ENCODE measurements around the gene CDKAL1.

CDKAL1 gene

GRCh38 chr6:20817806-20818320 is 283.6 kb downstream of the CDKAL1 start:
- TF ChIP-seq NFIC (IDR thresholded peaks at IDR 0.05) (no peak), EGR1 (IDR thresholded peaks at IDR 0.05) (no peak), YY1 (IDR thresholded peaks at IDR 0.05; ENCODE audit: low read depth) (no peak), TEAD4 (IDR thresholded peaks at IDR 0.05) (no peak), REST (IDR thresholded peaks at IDR 0.05; ENCODE audit: low read depth) (no peak), CREB1 (IDR thresholded peaks at IDR 0.05; ENCODE audit: low read depth) (no peak), RAD21 (IDR thresholded peaks at IDR 0.05; ENCODE audit: low read depth) (no peak), EP300 (IDR thresholded peaks at IDR 0.05; ENCODE audit: borderline replicate concordance) (no peak), FOXM1 (IDR thresholded peaks at IDR 0.05; ENCODE audit: borderline replicate concordance, low read depth) (no peak), USF1 (IDR thresholded peaks at IDR 0.05) (no peak), TAF1 (IDR thresholded peaks at IDR 0.05; ENCODE audit: low read depth) (no peak), ZBTB7A (IDR thresholded peaks at IDR 0.05; ENCODE audit: low read depth) (no peak), TCF12 (IDR thresholded peaks at IDR 0.05; ENCODE audit: low read depth) (no peak), MAX (IDR thresholded peaks at IDR 0.05) (no peak), CEBPB (IDR thresholded peaks at IDR 0.05) (no peak)

DNA sequence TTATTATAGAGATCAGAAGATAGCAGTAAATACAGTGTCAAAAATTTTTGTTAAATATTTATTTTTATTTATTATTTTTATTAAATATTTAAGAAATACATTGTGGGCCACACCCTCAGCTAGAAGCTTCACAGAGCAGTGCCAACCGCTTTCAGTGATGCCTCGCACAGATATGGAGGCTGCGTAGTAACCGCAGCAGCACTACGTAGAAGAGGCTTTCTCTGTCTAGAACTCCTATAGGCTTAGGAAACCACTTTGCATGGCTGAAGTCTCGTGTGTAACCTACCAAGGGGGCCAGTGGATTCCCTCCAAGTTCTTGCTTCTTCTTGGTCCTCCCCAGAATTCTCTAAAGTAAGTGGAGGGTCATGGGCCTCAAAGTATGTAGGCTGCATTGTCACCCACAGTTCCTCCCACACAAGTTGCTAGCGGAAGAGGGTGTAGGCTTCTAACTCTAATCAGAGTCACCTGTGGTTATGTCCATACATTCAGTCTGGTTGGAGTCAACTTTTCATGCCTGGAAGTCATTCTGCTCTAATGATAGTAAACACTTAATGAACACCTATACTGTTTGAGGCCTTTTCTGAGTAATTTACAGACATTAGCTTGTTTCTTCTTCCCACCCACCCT is 285.6 kb downstream of the CDKAL1 start:
- no peak for TF ChIP-seq RAD21 (IDR thresholded peaks at IDR 0.05; ENCODE audit: low read depth)
- TF ChIP-seq TCF12 (IDR thresholded peaks at IDR 0.05; ENCODE audit: low read depth), result no peak
- TF ChIP-seq EP300 (IDR thresholded peaks at IDR 0.05; ENCODE audit: borderline replicate concordance), result no peak
- no peak for TF ChIP-seq CREB1 (IDR thresholded peaks at IDR 0.05; ENCODE audit: low read depth)
- TF ChIP-seq TAF1 (IDR thresholded peaks at IDR 0.05; ENCODE audit: low read depth), result no peak
- no peak for TF ChIP-seq FOXM1 (IDR thresholded peaks at IDR 0.05; ENCODE audit: borderline replicate concordance, low read depth)
- no peak for TF ChIP-seq TEAD4 (IDR thresholded peaks at IDR 0.05)
- no peak for TF ChIP-seq MAX (IDR thresholded peaks at IDR 0.05)
- no peak for TF ChIP-seq EGR1 (IDR thresholded peaks at IDR 0.05)
- no peak for TF ChIP-seq YY1 (IDR thresholded peaks at IDR 0.05; ENCODE audit: low read depth)
- no peak for TF ChIP-seq USF1 (IDR thresholded peaks at IDR 0.05)
- TF ChIP-seq CEBPB (IDR thresholded peaks at IDR 0.05), result no peak
- no peak for TF ChIP-seq ZBTB7A (IDR thresholded peaks at IDR 0.05; ENCODE audit: low read depth)

- TF ChIP-seq MAX (IDR thresholded peaks at IDR 0.05), result no peak
- no peak for TF ChIP-seq TCF12 (IDR thresholded peaks at IDR 0.05; ENCODE audit: low read depth)
- no peak for TF ChIP-seq REST (IDR thresholded peaks at IDR 0.05; ENCODE audit: low read depth)
- TF ChIP-seq EP300 (IDR thresholded peaks at IDR 0.05; ENCODE audit: borderline replicate concordance), result no peak
These were observed 292.1 kb downstream of the CDKAL1 start for GRCh38 chr6:20826378-20826777.

DNA sequence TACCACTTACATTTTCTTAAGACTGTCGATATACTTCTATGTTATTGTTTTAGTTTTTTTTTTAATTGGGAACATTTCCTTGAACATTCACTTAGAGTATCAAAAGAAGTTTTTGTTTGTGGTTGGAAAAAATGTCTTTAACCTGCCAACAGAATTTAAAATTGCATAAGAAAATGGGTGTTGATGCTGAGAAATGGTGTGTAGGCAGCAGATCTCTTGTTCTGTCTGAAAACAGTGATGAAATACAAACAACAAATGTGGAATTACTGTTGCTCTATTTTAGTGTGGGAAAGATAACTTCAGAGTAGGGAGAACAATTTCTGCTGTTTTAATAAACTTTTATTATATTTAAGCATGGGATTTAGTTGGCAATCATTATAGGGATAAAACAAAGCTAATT is 293.5 kb downstream of the CDKAL1 start:
- no peak for TF ChIP-seq NFIC (IDR thresholded peaks at IDR 0.05)
- no peak for TF ChIP-seq USF1 (IDR thresholded peaks at IDR 0.05)
- no peak for TF ChIP-seq FOXM1 (IDR thresholded peaks at IDR 0.05; ENCODE audit: borderline replicate concordance, low read depth)
- TF ChIP-seq EGR1 (IDR thresholded peaks at IDR 0.05), result no peak
- TF ChIP-seq REST (IDR thresholded peaks at IDR 0.05; ENCODE audit: low read depth), result no peak
- TF ChIP-seq EP300 (IDR thresholded peaks at IDR 0.05; ENCODE audit: borderline replicate concordance), result no peak
- no peak for TF ChIP-seq ZBTB7A (IDR thresholded peaks at IDR 0.05; ENCODE audit: low read depth)
- TF ChIP-seq TCF12 (IDR thresholded peaks at IDR 0.05; ENCODE audit: low read depth), result no peak
- no peak for TF ChIP-seq TEAD4 (IDR thresholded peaks at IDR 0.05)
- TF ChIP-seq TAF1 (IDR thresholded peaks at IDR 0.05; ENCODE audit: low read depth), result no peak
- no peak for TF ChIP-seq CREB1 (IDR thresholded peaks at IDR 0.05; ENCODE audit: low read depth)
- no peak for TF ChIP-seq YY1 (IDR thresholded peaks at IDR 0.05; ENCODE audit: low read depth)
